Stimulated activated CD4-positive, alpha-beta T cell treated with anti-CD3 and anti-CD28 coated beads, Interleukin-4, amount 100 ng/mL, for 1 hour (primary cell): ENCODE results near the gene PPP1R13B.
"Not testable (repeated sequence)": the region's sequence is repeated elsewhere in the genome, so short reads cannot be mapped to it uniquely, and the experiment has no call there.

Source experiments
- DNase-seq: peaks from one replicate; pipeline ENCODE4 v3.0.0-alpha.2; 2020

The PPP1R13B gene

DNA sequence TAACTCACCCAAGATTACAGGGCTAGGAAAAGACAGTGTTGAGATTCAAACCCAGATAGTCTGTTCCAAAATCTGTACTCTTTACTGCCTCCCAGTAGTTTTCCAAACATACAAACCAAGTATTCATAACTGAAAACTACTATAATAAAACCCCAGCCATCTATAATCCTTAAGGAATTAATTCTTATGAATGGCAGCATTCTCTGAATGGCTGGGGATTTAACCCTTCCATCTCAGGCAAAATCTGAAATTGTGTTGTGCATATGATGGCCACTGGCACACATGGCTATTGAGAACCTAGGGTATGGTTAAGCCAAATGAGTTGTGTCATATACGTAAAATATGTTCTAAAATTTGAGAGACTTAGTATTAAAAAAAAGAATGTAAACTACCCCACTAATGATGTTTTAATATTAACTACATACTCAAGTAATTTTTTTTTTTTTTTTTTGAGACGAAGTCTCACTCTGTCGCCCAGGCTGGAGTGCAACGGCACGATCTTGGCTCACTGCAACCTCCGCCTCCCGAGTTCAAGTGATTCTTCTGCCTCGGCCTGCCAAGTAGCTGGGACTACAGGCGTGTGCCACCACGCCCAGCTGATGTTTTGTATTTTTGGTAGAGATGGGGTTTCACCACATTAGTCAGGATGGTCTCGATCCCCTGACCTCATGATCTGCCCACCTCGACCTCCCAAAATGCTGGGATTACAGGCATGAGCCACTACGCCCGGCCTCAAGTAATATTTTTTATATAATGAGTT, 16.7 kb downstream of the PPP1R13B start:
- DNase-seq: no peak

GRCh38 chr14:103828315-103828967, 18.9 kb downstream of the PPP1R13B start:
- no peak for DNase-seq

- DNase-seq: no peak
Observed at GRCh38 chr14:103825101-103825500, 22.3 kb downstream of the PPP1R13B start.

DNA sequence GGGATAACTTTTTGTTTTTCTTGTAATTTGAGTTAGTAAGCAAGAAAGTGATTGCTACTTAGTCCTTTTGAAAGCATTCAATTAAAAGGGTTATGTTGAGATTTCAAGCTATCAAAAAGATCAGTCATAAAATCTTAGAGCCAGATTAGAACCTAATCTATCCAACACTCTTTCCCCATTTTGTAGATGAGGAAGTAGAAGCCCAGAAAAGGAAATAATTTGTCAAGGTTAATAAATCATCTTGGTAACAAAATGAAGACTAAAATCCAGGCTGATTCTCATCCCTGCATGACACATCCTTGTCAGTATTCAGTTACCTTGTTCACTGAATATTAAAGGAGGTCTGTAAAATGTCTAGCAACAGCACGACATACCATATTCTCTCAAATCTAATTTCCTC, 26.5 kb downstream of the PPP1R13B start:
- no peak for DNase-seq

DNA sequence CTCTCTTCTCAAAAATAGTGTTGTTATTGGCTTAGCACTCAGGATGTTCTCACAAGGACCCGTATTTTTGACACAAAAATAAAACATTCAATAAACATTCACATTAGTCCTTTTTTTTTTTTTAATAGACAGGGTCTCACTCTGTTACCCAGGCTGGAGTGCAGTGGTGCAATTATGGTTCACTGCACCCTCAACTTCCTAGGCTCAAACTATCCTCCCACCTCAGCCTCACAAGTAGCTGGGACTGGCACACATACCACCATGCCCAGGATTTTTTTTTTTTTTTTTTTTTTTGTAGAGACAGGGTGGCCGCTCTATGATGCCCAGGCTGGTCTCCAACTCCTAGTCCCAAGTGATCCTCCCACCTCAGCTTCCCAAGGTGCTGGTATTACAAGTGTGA, 27.0 kb downstream of the PPP1R13B start:
- DNase-seq: no peak

- no peak for DNase-seq
Observed at GRCh38 chr14:103819503-103820307, 27.7 kb downstream of the PPP1R13B start.

DNA sequence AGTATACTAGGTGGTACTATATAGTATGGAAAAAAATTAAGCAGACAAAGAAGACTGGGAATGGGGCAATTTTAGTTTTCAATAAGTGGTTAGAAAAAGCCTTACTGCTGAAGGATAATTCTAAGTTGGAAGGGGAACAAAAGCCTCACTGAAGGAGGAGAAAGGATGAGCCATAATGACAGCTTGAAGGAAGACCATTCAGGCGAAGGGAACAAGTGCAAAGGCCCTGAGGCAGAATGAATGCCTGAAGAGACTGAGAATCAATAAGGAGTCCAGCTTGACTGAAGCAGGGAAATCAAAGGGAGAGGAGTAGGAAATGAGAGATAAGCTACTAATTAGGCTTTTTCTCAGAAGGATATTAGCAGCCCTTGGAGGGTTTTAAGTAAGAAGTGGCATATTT, 28.5 kb downstream of the PPP1R13B start:
- no peak for DNase-seq

DNA sequence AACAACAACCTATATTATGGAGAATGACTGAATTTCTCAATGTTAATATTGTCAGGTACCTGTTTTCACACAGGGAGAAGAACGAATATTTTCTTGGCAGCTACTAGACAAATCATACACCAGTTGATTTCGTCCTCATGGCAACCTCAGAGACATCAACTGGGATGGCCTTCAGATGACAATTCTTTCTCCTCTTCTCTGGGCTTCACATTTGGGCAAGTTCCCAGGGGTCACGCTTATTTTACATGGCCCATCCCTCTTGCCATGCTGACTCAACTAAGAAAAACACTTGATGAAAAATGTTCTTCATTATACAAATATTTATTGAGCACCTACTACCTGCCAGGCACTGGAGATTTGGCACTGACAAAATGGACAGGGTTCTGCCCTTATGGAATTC, 29.0 kb downstream of the PPP1R13B start:
- no peak for DNase-seq

- DNase-seq: no peak
Observed at GRCh38 chr14:103817595-103817994, 29.8 kb downstream of the PPP1R13B start.

DNA sequence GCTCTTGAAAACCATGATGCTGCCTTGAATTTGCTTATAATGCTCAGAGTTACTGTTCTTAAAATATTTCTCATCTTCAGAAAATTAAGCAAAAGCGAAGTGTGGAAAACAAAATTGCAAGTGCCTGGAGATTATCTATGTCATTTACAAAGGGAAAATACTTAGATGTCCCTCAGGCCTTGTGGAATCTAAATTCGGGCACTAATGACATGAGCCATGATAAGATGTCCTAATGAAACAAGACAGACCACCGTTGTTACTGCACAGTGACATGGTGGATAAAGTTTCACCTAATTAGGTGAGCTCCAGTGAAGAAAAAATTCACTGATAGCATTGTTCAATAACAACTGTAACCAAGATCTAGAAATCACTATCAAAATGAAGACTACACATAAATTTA, 30.4 kb downstream of the PPP1R13B start:
- DNase-seq: no peak

GRCh38 chr14:103815253-103815652, 32.1 kb downstream of the PPP1R13B start:
- DNase-seq: no peak

DNA sequence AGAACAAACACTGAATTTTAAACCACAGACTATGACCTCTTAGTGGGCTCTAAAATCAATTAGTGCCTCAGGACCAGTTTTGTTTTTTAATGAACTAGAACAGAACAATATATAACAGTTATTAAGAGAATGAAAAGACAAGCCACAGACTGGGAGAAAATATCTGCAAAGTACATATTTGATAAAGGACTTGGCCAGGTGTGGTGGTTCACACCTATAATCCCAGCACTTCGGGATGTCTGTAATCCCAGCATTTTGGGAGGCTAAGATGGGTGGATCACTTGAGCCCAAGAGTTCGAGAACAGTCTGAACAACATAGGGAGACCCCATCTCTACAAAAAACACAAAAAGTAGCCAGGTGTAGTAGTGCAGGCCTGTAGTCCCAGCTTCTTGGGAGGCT, 36.2 kb downstream of the PPP1R13B start:
- no peak for DNase-seq

GRCh38 chr14:103808403-103809001, 38.9 kb downstream of the PPP1R13B start:
- DNase-seq: peak; percentile 58

- no peak for DNase-seq
Observed at GRCh38 chr14:103806805-103807204, 40.6 kb downstream of the PPP1R13B start.

DNA sequence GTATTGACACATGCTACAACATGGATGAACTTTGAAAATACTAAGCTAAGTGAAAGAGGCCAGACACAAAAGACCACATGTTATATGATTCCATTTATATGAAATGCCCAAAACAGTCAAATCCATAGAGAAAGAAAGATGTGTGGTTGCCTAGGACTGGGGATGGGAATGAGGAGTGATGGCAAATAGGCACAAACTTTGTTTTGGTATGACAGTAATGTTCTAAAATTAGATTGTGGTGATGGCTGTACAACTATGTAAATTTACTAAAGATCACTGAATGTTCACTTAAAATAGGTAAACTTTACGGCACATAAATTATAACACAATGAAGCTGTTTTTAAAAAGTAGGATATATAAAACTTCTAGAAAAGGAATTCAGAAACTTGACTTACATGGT, 41.7 kb downstream of the PPP1R13B start:
- DNase-seq: no peak

DNA sequence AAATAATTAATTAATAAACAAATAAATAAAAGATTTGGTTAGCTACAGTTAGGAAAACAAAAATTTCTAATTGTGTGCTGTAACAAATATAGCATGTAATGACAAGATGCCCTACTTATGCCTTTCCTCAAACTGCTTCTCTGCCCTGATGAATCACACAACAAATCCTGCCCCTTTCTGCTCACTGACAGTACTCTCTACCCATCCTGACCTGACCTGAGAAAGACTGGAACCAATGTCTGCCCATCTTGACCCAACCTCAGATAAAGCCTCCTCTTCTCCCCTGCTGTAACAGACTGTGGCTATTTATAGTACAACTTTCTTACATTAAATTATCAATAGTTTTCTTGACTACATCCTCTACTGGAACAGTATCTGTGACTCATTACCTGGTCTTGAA, 43.7 kb downstream of the PPP1R13B start:
- DNase-seq: no peak

DNA sequence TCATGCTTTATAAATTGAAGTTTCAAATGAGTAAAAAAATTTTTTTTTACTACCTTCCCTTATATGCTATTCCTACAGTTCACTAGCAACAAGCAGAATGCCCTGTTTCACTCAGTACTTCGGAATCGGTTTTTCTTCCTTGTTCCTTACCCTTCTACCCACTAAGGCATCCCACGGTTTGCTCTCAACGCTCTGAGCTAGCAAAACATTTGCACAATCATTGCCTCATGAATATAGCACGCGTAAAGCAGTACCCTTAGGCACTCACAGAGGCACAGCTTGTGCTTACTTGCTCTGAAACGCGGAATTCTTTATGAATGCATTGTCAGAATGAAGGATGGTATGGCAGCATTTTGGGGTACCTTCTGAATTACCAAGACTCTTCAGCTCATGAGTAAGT, 45.0 kb downstream of the PPP1R13B start:
- no peak for DNase-seq

- DNase-seq: no peak
Observed at GRCh38 chr14:103801459-103801858, 45.9 kb downstream of the PPP1R13B start.

- not testable (repeated sequence) for DNase-seq
Observed at GRCh38 chr14:103793192-103793591, 54.2 kb downstream of the PPP1R13B start.

- DNase-seq: no peak
Observed at GRCh38 chr14:103788086-103788485, 59.3 kb downstream of the PPP1R13B start.

DNA sequence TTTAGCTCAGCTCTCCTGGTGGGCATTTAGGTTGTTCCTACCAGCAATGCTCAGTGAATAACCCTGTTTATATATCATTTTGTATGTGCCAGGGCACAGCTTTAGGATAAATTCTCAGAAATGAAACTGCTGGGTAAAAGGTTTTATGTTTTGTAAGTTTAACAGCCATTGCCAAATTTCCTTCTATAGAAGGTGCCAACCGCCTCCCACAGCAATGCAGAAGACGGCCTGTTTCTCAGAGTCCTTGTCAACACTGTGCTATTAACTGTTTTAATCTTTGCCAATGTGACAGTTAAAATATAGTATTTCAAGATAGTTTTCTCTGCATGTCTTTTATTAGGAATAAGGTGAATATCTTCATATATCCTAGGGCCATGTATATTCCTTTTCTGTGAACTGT, 65.0 kb downstream of the PPP1R13B start:
- DNase-seq: no peak

GRCh38 chr14:103776319-103776718, 71.1 kb downstream of the PPP1R13B start:
- DNase-seq: not testable (repeated sequence)

DNA sequence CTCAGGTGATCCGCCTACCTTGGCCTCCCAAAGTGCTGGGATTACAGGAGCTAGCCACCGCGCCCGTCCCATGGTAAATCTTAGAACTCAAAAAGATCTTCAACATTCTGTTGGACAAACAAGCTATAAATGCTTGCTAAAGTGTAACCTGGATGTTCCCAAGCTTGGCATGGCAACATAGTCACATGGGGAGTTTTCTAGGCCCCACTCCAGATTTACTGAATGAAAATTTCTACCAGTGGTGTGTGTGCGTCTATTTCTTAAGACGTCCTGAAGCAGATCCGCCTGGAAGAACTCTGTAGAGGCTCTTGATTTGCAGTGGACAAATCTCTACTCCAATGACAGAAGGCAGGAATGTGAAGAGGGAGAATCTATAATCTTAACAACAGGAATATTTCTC, 71.9 kb downstream of the PPP1R13B start:
- DNase-seq: no peak
